Activated naive CD8-positive, alpha-beta T cell (primary cell): ENCODE data around the gene GPD1.

ENCODE experiments used
- H3K27ac Mint-ChIP-seq: one replicate; pipeline ENCODE4 v1.8.0; 2021; ENCODE audit warnings: mixed read lengths
- H3K27me3 Mint-ChIP-seq: one replicate; pipeline ENCODE4 v1.8.0; 2021; ENCODE audit warnings: mixed read lengths
- H3K36me3 Mint-ChIP-seq: one replicate; pipeline ENCODE4 v1.8.0; 2021; ENCODE audit warnings: mixed read lengths
- H3K4me1 Mint-ChIP-seq: one replicate; pipeline ENCODE4 v1.8.0; 2021; ENCODE audit warnings: low read depth, mixed read lengths
- H3K4me3 Mint-ChIP-seq: one replicate; pipeline ENCODE4 v1.8.0; 2021; ENCODE audit warnings: mild to moderate bottlenecking, mixed read lengths
- H3K9me3 Mint-ChIP-seq: one replicate; pipeline ENCODE4 v1.8.0; 2021; ENCODE audit warnings: low read depth, mixed read lengths

The GPD1 gene

GRCh38 chr12:50066402-50066801, 37.4 kb upstream of the GPD1 start:
- no peak overlapping the region for H3K4me3 Mint-ChIP-seq
- no peaks in the 10 kb centered on the region for H3K27me3 Mint-ChIP-seq
- no peaks in the 10 kb centered on the region for H3K9me3 Mint-ChIP-seq
- H3K27ac Mint-ChIP-seq = no peak overlapping the region
- peaks cover 6% of the 10 kb centered on the region for H3K4me1 Mint-ChIP-seq
- H3K36me3 Mint-ChIP-seq = peaks cover 5% of the 10 kb centered on the region

GRCh38 chr12:50069069-50069468, 34.7 kb upstream of the GPD1 start:
- Mint-ChIP-seq H3K4me1 (peaks cover 4% of the 10 kb centered on the region), H3K27ac (no peak overlapping the region), H3K9me3 (no peaks in the 10 kb centered on the region), H3K27me3 (no peaks in the 10 kb centered on the region), H3K36me3 (peaks cover 2% of the 10 kb centered on the region), H3K4me3 (no peak overlapping the region)

DNA sequence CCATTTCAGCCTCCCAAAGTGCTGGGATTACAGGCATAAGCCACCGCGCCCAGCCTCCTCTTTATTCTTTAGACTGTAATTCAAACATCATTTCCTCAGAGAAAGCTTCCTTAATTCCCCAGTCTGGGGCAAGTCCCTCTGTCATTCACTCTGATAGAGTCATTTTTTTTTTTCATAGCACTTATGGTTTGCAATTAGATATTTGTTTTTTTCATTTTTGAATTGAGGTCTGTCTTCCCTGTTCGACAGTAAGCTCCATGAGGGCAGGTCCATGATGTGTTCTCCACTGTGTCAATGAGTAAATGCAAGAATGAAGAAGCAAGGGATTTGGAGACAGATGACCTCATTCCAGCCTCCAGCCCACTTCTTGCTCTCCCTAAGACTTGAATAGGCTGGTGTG, 34.3 kb upstream of the GPD1 start:
- peaks cover 4% of the 10 kb centered on the region for H3K4me1 Mint-ChIP-seq
- H3K36me3 Mint-ChIP-seq = peaks cover 2% of the 10 kb centered on the region
- no peaks in the 10 kb centered on the region for H3K27me3 Mint-ChIP-seq
- no peaks in the 10 kb centered on the region for H3K9me3 Mint-ChIP-seq
- H3K4me3 Mint-ChIP-seq = no peak overlapping the region
- no peak overlapping the region for H3K27ac Mint-ChIP-seq

GRCh38 chr12:50070314-50071060, 33.3 kb upstream of the GPD1 start:
- Mint-ChIP-seq H3K27ac (no peak overlapping the region), H3K27me3 (no peaks in the 10 kb centered on the region), H3K4me1 (peaks cover 7% of the 10 kb centered on the region), H3K4me3 (no peak overlapping the region), H3K9me3 (no peaks in the 10 kb centered on the region), H3K36me3 (peaks cover 2% of the 10 kb centered on the region)

DNA sequence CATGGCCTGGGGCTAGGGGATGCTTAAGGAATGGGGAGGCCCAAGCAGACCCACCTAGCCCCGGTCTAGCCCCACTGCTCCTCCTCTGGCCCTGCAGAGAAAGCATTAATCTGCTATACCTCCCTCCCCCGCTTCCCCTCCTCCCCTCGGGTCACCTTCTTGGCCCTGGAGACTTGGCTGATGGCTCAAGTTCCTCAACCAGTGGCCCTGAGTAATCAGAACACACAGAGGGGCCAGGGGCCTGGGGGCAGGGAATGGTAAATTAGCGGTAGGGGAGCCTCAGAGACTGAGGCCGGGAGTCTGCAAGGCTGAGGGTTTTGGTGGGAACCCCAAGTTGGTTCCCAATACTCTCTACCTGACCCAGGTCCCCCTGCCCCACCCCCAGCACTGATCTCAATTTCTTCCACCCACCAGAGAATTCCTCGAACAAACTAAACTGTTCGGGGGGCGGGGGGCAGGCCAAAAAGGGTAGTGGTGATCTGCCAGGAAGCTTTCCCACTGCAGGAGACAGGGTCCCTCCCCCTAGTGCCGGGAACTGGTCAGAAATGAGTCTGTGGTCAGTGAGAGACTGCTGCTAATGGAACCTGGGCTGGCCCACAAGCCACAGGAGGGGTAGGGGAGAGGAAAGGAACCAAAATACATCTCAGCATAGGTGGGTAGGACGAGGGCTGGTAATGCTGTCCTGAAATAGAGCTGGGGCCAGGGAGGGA, 31.5 kb upstream of the GPD1 start:
- Mint-ChIP-seq H3K4me3 (no peak overlapping the region), H3K4me1 (peaks cover 7% of the 10 kb centered on the region), H3K36me3 (peaks cover 2% of the 10 kb centered on the region), H3K27me3 (no peaks in the 10 kb centered on the region), H3K9me3 (no peaks in the 10 kb centered on the region), H3K27ac (no peak overlapping the region)

GRCh38 chr12:50073206-50073605, 30.6 kb upstream of the GPD1 start:
- Mint-ChIP-seq H3K27ac (no peak overlapping the region), H3K9me3 (no peaks in the 10 kb centered on the region), H3K4me3 (no peak overlapping the region), H3K36me3 (peaks cover 2% of the 10 kb centered on the region), H3K4me1 (peaks cover 7% of the 10 kb centered on the region), H3K27me3 (no peaks in the 10 kb centered on the region)

DNA sequence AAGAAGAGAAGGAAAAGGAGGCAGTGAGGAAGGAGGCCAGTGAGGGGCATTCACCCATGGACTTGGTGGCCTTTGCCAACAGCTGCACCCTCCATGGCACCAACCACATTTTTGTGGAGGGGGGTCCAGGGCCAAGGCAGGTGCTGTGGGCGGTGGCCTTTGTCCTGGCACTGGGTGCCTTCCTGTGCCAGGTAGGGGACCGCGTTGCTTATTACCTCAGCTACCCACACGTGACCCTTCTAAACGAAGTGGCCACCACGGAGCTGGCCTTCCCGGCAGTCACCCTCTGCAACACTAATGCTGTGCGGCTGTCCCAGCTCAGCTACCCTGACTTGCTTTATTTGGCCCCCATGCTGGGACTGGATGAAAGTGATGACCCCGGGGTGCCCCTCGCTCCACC, 30.1 kb upstream of the GPD1 start:
- Mint-ChIP-seq H3K9me3 (no peaks in the 10 kb centered on the region), H3K27me3 (no peaks in the 10 kb centered on the region), H3K4me3 (no peak overlapping the region), H3K4me1 (peaks cover 7% of the 10 kb centered on the region), H3K36me3 (peaks cover 2% of the 10 kb centered on the region), H3K27ac (no peak overlapping the region)

GRCh38 chr12:50074936-50075807, 28.6 kb upstream of the GPD1 start:
- H3K4me1 Mint-ChIP-seq = peaks cover 7% of the 10 kb centered on the region
- no peaks in the 10 kb centered on the region for H3K9me3 Mint-ChIP-seq
- H3K27me3 Mint-ChIP-seq = no peaks in the 10 kb centered on the region
- H3K27ac Mint-ChIP-seq = no peak overlapping the region
- no peak overlapping the region for H3K4me3 Mint-ChIP-seq
- no peaks in the 10 kb centered on the region for H3K36me3 Mint-ChIP-seq

GRCh38 chr12:50075808-50076170, 28.0 kb upstream of the GPD1 start:
- no peak overlapping the region for H3K4me3 Mint-ChIP-seq
- no peaks in the 10 kb centered on the region for H3K36me3 Mint-ChIP-seq
- no peaks in the 10 kb centered on the region for H3K9me3 Mint-ChIP-seq
- no peaks in the 10 kb centered on the region for H3K27me3 Mint-ChIP-seq
- no peak overlapping the region for H3K27ac Mint-ChIP-seq
- peaks cover 4% of the 10 kb centered on the region for H3K4me1 Mint-ChIP-seq

DNA sequence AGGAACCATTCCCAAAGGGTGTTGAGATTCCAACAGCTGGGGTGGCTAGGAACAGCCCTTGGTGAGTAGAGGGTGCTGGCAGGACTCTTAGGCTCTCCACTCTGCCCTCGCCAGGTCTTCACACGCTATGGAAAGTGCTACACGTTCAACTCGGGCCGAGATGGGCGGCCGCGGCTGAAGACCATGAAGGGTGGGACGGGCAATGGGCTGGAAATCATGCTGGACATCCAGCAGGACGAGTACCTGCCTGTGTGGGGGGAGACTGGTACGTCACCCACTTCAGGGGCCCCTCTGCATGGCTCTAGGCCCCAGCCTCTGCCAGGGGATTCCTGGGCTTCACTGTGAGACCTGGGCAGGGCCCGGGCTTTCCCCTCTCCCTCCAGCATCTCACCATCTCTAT, 26.7 kb upstream of the GPD1 start:
- H3K4me3 Mint-ChIP-seq = no peak overlapping the region
- H3K27me3 Mint-ChIP-seq = no peaks in the 10 kb centered on the region
- peaks cover 4% of the 10 kb centered on the region for H3K4me1 Mint-ChIP-seq
- no peaks in the 10 kb centered on the region for H3K36me3 Mint-ChIP-seq
- no peak overlapping the region for H3K27ac Mint-ChIP-seq
- no peaks in the 10 kb centered on the region for H3K9me3 Mint-ChIP-seq

DNA sequence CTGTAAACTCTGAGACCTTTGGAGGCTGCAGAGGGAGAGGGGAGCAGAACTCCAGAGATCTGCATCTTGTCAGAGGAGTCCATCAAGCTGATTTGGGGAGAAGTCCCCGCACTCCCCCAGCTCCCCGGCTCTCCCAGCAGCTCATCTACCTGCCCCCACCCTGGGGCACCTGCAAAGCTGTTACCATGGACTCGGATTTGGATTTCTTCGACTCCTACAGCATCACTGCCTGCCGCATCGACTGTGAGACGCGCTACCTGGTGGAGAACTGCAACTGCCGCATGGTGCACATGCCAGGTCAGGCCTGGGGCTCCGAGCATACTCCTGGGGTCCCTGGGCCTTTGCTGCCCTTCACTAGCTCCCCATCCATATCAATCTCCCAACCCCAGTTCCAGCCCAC, 25.5 kb upstream of the GPD1 start:
- Mint-ChIP-seq H3K4me3 (no peak overlapping the region), H3K36me3 (no peaks in the 10 kb centered on the region), H3K9me3 (no peaks in the 10 kb centered on the region), H3K27me3 (no peaks in the 10 kb centered on the region), H3K4me1 (peaks cover 4% of the 10 kb centered on the region), H3K27ac (no peak overlapping the region)

DNA sequence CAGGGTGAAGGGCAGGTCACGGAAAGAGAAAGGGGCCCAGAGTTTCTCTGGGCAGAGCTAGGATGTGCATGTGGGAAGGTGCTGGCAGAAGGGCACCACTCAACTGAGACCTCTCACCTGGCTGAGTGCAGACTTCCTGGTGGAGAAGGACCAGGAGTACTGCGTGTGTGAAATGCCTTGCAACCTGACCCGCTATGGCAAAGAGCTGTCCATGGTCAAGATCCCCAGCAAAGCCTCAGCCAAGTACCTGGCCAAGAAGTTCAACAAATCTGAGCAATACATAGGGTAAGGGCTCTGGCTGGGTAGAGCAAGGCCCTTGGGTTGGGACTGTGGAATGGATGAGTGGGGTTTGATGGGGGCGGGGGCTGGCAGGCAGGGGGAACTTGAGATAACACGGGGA, 24.0 kb upstream of the GPD1 start:
- peaks cover 11% of the 10 kb centered on the region for H3K4me1 Mint-ChIP-seq
- H3K27ac Mint-ChIP-seq = no peak overlapping the region

DNA sequence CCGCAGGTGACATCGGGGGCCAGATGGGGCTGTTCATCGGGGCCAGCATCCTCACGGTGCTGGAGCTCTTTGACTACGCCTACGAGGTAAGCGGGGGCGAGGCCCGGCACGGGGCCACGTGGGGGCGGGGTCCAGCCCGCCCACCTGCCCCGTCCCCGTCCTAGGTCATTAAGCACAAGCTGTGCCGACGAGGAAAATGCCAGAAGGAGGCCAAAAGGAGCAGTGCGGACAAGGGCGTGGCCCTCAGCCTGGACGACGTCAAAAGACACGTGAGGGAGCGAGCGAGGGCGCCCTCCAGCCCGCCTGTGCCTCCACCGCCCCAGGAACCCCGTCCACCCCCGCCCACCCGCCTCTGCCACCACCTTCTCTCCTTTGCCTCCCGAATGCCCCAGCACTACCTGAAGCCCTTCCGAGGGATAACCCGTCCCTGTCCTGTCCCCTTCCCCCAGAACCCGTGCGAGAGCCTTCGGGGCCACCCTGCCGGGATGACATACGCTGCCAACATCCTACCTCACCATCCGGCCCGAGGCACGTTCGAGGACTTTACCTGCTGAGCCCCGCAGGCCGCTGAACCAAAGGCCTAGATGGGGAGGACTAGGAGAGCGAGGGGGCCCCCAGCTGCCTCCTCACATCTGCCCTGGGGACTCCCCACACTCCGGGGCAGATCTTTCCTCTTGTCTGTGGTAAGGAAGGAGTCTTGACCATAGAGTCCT, 22.6 kb upstream of the GPD1 start:
- H3K27ac Mint-ChIP-seq = no peak overlapping the region
- no peaks in the 10 kb centered on the region for H3K9me3 Mint-ChIP-seq
- H3K36me3 Mint-ChIP-seq = no peaks in the 10 kb centered on the region
- no peak overlapping the region for H3K4me3 Mint-ChIP-seq
- no peaks in the 10 kb centered on the region for H3K27me3 Mint-ChIP-seq
- peaks cover 15% of the 10 kb centered on the region for H3K4me1 Mint-ChIP-seq

More for the DNA sequence above, 24.0 kb upstream of the GPD1 start:
- Mint-ChIP-seq H3K4me3 (no peak overlapping the region), H3K36me3 (no peaks in the 10 kb centered on the region), H3K9me3 (no peaks in the 10 kb centered on the region), H3K27me3 (no peaks in the 10 kb centered on the region)

GRCh38 chr12:50082644-50083043, 21.2 kb upstream of the GPD1 start:
- peak overlapping the region; percentile 54 for H3K4me3 Mint-ChIP-seq
- H3K27me3 Mint-ChIP-seq = no peaks in the 10 kb centered on the region
- H3K27ac Mint-ChIP-seq = peak overlapping the region; percentile 10
- H3K4me1 Mint-ChIP-seq = peaks cover 26% of the 10 kb centered on the region
- no peaks in the 10 kb centered on the region for H3K9me3 Mint-ChIP-seq
- peaks cover 3% of the 10 kb centered on the region for H3K36me3 Mint-ChIP-seq
